Ishikawa (cell line): Measurements from ENCODE around the gene ZYX.

Experiments
- CEBPB ChIP-seq: IDR thresholded peaks from 2 replicates; pipeline ENCODE4 v1.6.1; 2012
- CREB1 ChIP-seq: IDR thresholded peaks from 2 replicates; pipeline ENCODE4 v1.6.1; 2012; ENCODE audit warnings: low read depth
- EGR1 ChIP-seq: IDR thresholded peaks from 2 replicates; pipeline ENCODE4 v1.6.1; 2012
- EP300 ChIP-seq: IDR thresholded peaks from 2 replicates; pipeline ENCODE4 v1.6.1; 2012; ENCODE audit warnings: borderline replicate concordance
- FOXM1 ChIP-seq: IDR thresholded peaks from 2 replicates; pipeline ENCODE4 v1.6.1; 2012; ENCODE audit warnings: low read depth, borderline replicate concordance
- MAX ChIP-seq: IDR thresholded peaks from 2 replicates; pipeline ENCODE4 v1.6.1; 2012
- NFIC ChIP-seq: IDR thresholded peaks from 2 replicates; pipeline ENCODE4 v1.6.1; 2012
- RAD21 ChIP-seq: IDR thresholded peaks from 2 replicates; pipeline ENCODE4 v1.6.1; 2012; ENCODE audit warnings: low read depth
- REST ChIP-seq: IDR thresholded peaks from 2 replicates; pipeline ENCODE4 v1.6.1; 2012; ENCODE audit warnings: low read depth, mild to moderate bottlenecking
- TAF1 ChIP-seq: IDR thresholded peaks from 2 replicates; pipeline ENCODE4 v1.6.1; 2012; ENCODE audit warnings: low read depth, mild to moderate bottlenecking
- TCF12 ChIP-seq: IDR thresholded peaks from 2 replicates; pipeline ENCODE4 v1.6.1; 2012; ENCODE audit warnings: low read depth
- TEAD4 ChIP-seq: IDR thresholded peaks from 2 replicates; pipeline ENCODE4 v1.6.1; 2012
- USF1 ChIP-seq: IDR thresholded peaks from 2 replicates; pipeline ENCODE4 v1.6.1; 2012
- YY1 ChIP-seq: IDR thresholded peaks from 2 replicates; pipeline ENCODE4 v1.6.1; 2012; ENCODE audit warnings: low read depth
- ZBTB7A ChIP-seq: IDR thresholded peaks from 2 replicates; pipeline ENCODE4 v1.6.1; 2012; ENCODE audit warnings: low read depth

The ZYX gene

GRCh38 chr7:143358626-143359025, 22.5 kb upstream of the ZYX start:
- TF ChIP-seq TCF12 (no peak), FOXM1 (no peak), USF1 (no peak), EGR1 (no peak), CREB1 (no peak), ZBTB7A (no peak), EP300 (no peak), CEBPB (no peak), REST (no peak), RAD21 (no peak), TEAD4 (no peak), MAX (no peak), YY1 (no peak)

GRCh38 chr7:143359771-143360353, 21.3 kb upstream of the ZYX start:
- no peak for TF ChIP-seq ZBTB7A
- TF ChIP-seq YY1: no peak
- TF ChIP-seq CEBPB: no peak
- no peak for TF ChIP-seq EP300
- no peak for TF ChIP-seq EGR1
- no peak for TF ChIP-seq TAF1
- no peak for TF ChIP-seq TEAD4
- TF ChIP-seq REST: no peak
- TF ChIP-seq RAD21: no peak
- no peak for TF ChIP-seq CREB1
- TF ChIP-seq USF1: no peak
- TF ChIP-seq MAX: no peak
- TF ChIP-seq FOXM1: no peak
- TF ChIP-seq TCF12: no peak
- no peak for TF ChIP-seq NFIC

GRCh38 chr7:143360788-143361551, 20.2 kb upstream of the ZYX start:
- TF ChIP-seq REST: no peak
- no peak for TF ChIP-seq MAX
- no peak for TF ChIP-seq CREB1
- no peak for TF ChIP-seq YY1
- TF ChIP-seq ZBTB7A: no peak
- no peak for TF ChIP-seq CEBPB
- TF ChIP-seq TEAD4: no peak
- TF ChIP-seq FOXM1: no peak
- no peak for TF ChIP-seq USF1
